HG03159 (cell line): ENCODE results near the gene OBSCN.

ENCODE experiments used
- ATAC-seq: cut with Tn5 transposase; IDR thresholded peaks from one replicate; pipeline ENCODE4 v1.9.1; 2021; ENCODE audit warnings: mild to moderate bottlenecking, moderate library complexity; ENCODE audit not compliant: unreplicated experiment

The OBSCN gene

GRCh38 chr1:228207851-228208821 is at the start of gene OBSCN:
TSS of gene OBSCN (plus strand) at chr1:228208044. CDS start at chr1:228211784, 3,740 bp downstream.
- ATAC-seq = no peak

GRCh38 chr1:228158151-228159007 is 49.5 kb upstream of the OBSCN start:
- no peak for ATAC-seq

GRCh38 chr1:228159008-228159665 is 48.7 kb upstream of the OBSCN start:
- no peak for ATAC-seq

- no peak for ATAC-seq
Measured at GRCh38 chr1:228160201-228160761, 47.6 kb upstream of the OBSCN start.

GRCh38 chr1:228161362-228161761 is 46.5 kb upstream of the OBSCN start:
- ATAC-seq = no peak

GRCh38 chr1:228161866-228162265 is 46.0 kb upstream of the OBSCN start:
- no peak for ATAC-seq

GRCh38 chr1:228162286-228163006 is 45.4 kb upstream of the OBSCN start:
- ATAC-seq = no peak

GRCh38 chr1:228163007-228163753 is 44.7 kb upstream of the OBSCN start:
- no peak for ATAC-seq

- no peak for ATAC-seq
Measured at GRCh38 chr1:228163776-228164519, 43.9 kb upstream of the OBSCN start.

- peak; percentile 0 for ATAC-seq
Measured at GRCh38 chr1:228164561-228165371, 43.1 kb upstream of the OBSCN start.

GRCh38 chr1:228165372-228166169 is 42.3 kb upstream of the OBSCN start, which contains the start of gene IBA57:
TSS of gene IBA57 (plus strand) at chr1:228165804. CDS start at chr1:228165817, 13 bp downstream.
- peak; percentile 85 for ATAC-seq

GRCh38 chr1:228166170-228166936 is 41.5 kb upstream of the OBSCN start:
- ATAC-seq = peak; percentile 17

- no peak for ATAC-seq
Measured at GRCh38 chr1:228168563-228169270, 39.1 kb upstream of the OBSCN start.

- ATAC-seq = no peak
Measured at GRCh38 chr1:228169345-228169744, 38.5 kb upstream of the OBSCN start.

GRCh38 chr1:228170666-228171065 is 37.2 kb upstream of the OBSCN start:
- ATAC-seq = no peak
